B cell (primary cell): ENCODE data around the gene SLC6A12. TPM values are rescaled to one million over a fixed set of nuclear protein-coding genes. Genes with fewer than 3 reads are reported as not detected.

Experiments
- ATAC-seq: fragments of 200-7000 bp; cut with Tn5 transposase; one replicate; pipeline ENCODE4 v1.10.0; 2021; ENCODE audit warnings: low read depth, mild to moderate bottlenecking, moderate number of reproducible peaks, moderate library complexity
- CTCF ChIA-PET: fragments of 350-600 bp; sonication (Branson Sonifier 250); formaldehyde crosslinking; loops from one replicate; lab custom pipeline; 2021; ENCODE audit warnings: antibody characterized with exemption, inconsistent platforms; lab: Charles Lee
- POLR2A ChIA-PET: fragments of 350-600 bp; sonication (Branson Sonifier 250); formaldehyde crosslinking; loops from one replicate; lab custom pipeline; 2021; ENCODE audit warnings: antibody characterized with exemption; lab: Charles Lee
- DNase-seq: peaks from one replicate; pipeline ENCODE4 v3.0.0; 2013
- H2AFZ ChIP-seq: 2 replicates; pipeline ENCODE4 v1.6.1; 2012; ENCODE audit warnings: mild to moderate bottlenecking, low read depth, low read length; ENCODE audit not compliant: insufficient read depth, poor library complexity, severe bottlenecking
- H3K27ac ChIP-seq, 2 donors: 1 replicate in 1 of 2; 2 replicates in 1 of 2; pipeline ENCODE4 v1.5.1; 2012 to 2013; ENCODE audit warnings: low read length in 2 of 2, mild to moderate bottlenecking in 2 of 2, moderate library complexity in 1 of 2
- H3K27me3 ChIP-seq, 4 experiments: fragments of 200-600 bp in 1 of 4; sonication (generic) in 1 of 4; replicated peaks in 1 of 4; 1 replicate in 2 of 4; 2 replicates in 2 of 4; pipeline versions ENCODE4 v1.6.1 to v1.7.0; 2013 to 2016; ENCODE audit warnings: low read length in 3 of 4, mild to moderate bottlenecking in 2 of 4, mixed read lengths in 1 of 4, moderate library complexity in 1 of 4; ENCODE audit not compliant: insufficient read depth in 4 of 4, control insufficient read depth in 3 of 4; ENCODE audit errors: control extremely low read depth in 1 of 4
- H3K36me3 ChIP-seq, 2 experiments: replicated peaks in 1 of 2; 1 replicate in 1 of 2; 2 replicates in 1 of 2; pipeline versions ENCODE4 v1.6.1 to v1.7.1; 2013; ENCODE audit warnings: low read length in 1 of 2; ENCODE audit not compliant: insufficient read depth in 2 of 2, control insufficient read depth in 1 of 2; ENCODE audit errors: control extremely low read depth in 1 of 2, extremely low read depth in 1 of 2
- H3K4me1 ChIP-seq, 2 donors: fragments of 200-600 bp in 1 of 2; sonication (generic) in 1 of 2; 1 replicate in 1 of 2; 2 replicates in 1 of 2; pipeline versions ENCODE4 v1.5.1 to v1.6.1; 2013 to 2017; ENCODE audit warnings: low read length in 2 of 2; ENCODE audit not compliant: control insufficient read depth in 2 of 2, insufficient read depth in 2 of 2
- H3K4me2 ChIP-seq: replicated peaks from 2 replicates; pipeline ENCODE3; 2012; ENCODE audit warnings: mild to moderate bottlenecking, low read depth, low read length; ENCODE audit not compliant: poor library complexity, severe bottlenecking
- H3K4me3 ChIP-seq, 5 experiments: fragments of 200-600 bp in 1 of 5; sonication (generic) in 1 of 5; 1 replicate in 3 of 5; 2 replicates in 2 of 5; pipeline versions ENCODE4 v1.5.1 to v1.7.0; 2011 to 2016; ENCODE audit warnings: low read length in 4 of 5, mild to moderate bottlenecking in 4 of 5, low read depth in 2 of 5, control low read depth in 1 of 5, moderate library complexity in 1 of 5; ENCODE audit not compliant: insufficient read depth in 1 of 5; ENCODE audit errors: control extremely low read depth in 1 of 5, extremely low read depth in 1 of 5
- H3K79me2 ChIP-seq: fragments of 200-600 bp; sonication (generic); one replicate; pipeline ENCODE4 v1.6.0; 2016; ENCODE audit warnings: low read length; ENCODE audit not compliant: control insufficient read depth, insufficient read depth
- H3K9ac ChIP-seq: fragments of 200-600 bp; sonication (generic); 2 replicates; pipeline ENCODE4 v1.6.1; 2017; ENCODE audit warnings: mild to moderate bottlenecking, low read length, moderate library complexity
- H3K9me3 ChIP-seq, 3 donors: one replicate each; pipeline versions ENCODE4 v1.6.1 to v1.7.1; 2013; ENCODE audit warnings: low read length in 2 of 3; ENCODE audit not compliant: control insufficient read depth in 2 of 3, insufficient read depth in 1 of 3; ENCODE audit errors: control extremely low read depth in 1 of 3
- H4K20me1 ChIP-seq: 2 replicates; pipeline ENCODE4 v1.6.0; 2012; ENCODE audit warnings: mild to moderate bottlenecking, low read length; ENCODE audit not compliant: insufficient read depth, control insufficient read depth, poor library complexity, severe bottlenecking
- H3K27ac Mint-ChIP-seq: one replicate; pipeline ENCODE4 v1.8.0; 2021; ENCODE audit warnings: mixed read lengths
- H3K27me3 Mint-ChIP-seq: one replicate; pipeline ENCODE4 v1.8.0; 2021; ENCODE audit warnings: mixed read lengths
- H3K4me1 Mint-ChIP-seq: one replicate; pipeline ENCODE4 v1.8.0; 2021; ENCODE audit warnings: mixed read lengths
- H3K4me3 Mint-ChIP-seq: one replicate; pipeline ENCODE4 v1.8.0; 2021; ENCODE audit warnings: mixed read lengths
- H3K9me3 Mint-ChIP-seq: one replicate; pipeline ENCODE4 v1.8.0; 2022; ENCODE audit warnings: mixed read lengths; ENCODE audit not compliant: insufficient read depth
- CTCF ChIP-seq: fragments of 200-600 bp; IDR thresholded peaks from one replicate; pipeline ENCODE4 v1.8.0; 2022; ENCODE audit warnings: antibody characterized with exemption, mild to moderate bottlenecking
- EZH2 ChIP-seq: IDR thresholded peaks from 2 replicates; pipeline ENCODE4 v1.6.1; 2012; ENCODE audit warnings: borderline replicate concordance, low read depth, mild to moderate bottlenecking, moderate library complexity, low read length; ENCODE audit not compliant: insufficient read depth, poor library complexity, severe bottlenecking
- WGBS: methylation state at CpG from one replicate; pipeline ENCODE4 v1.1.5; 2013; ENCODE audit warnings: missing lambda C conversion rate; ENCODE audit not compliant: insufficient coverage; 5-methylcytosine and 5-hydroxymethylcytosine counted together
- intact Hi-C: fragments of 100-400 bp; cut with micrococcal nuclease; formaldehyde crosslinking; loops from one replicate; pipeline ENCODE4 v1.10.0; 2022
- polyA plus RNA-seq: library from polyadenylated mRNA; depleted of rRNA; stranded (reverse); fragments of >200 nt; gene quantifications from 2 replicates; pipeline ENCODE4 v1.2.3, GENCODE V29; 2012
- total RNA-seq, 2 donors: library from RNA; stranded (reverse); fragments of 120-200 nt in 1 of 2; gene quantifications; 1 replicate in 1 of 2; 2 replicates in 1 of 2; pipeline versions ENCODE4 v1.2.3 to v1.2.4, GENCODE V29; 2013 to 2022

Gene SLC6A12
- total and polyA plus RNA-seq, 2 donors (not counting 1 experiment from before 2014, with no cell fraction given), result 0.06 TPM; not detected in 1

GRCh38 chr12:143964-144649 is 69.8 kb downstream of the SLC6A12 start:
- ATAC-seq, result no peak
- H3K27me3 Mint-ChIP-seq, result peaks cover 29% of the 10 kb centered on the region
- Histone ChIP-seq H4K20me1 (no peaks in the 10 kb centered on the region), H2AFZ (no peak overlapping the region), H3K27me3 (peaks cover 0 to 12% (median 1%) of the 10 kb centered on the region in 4 experiments), H3K9ac (no peak overlapping the region), H3K4me1 (peaks cover 0 to 4% of the 10 kb centered on the region in 2 donors), H3K79me2 (no peaks in the 10 kb centered on the region), H3K36me3 (no peaks in the 10 kb centered on the region), H3K9me3 (peaks cover 0 to 1% (median 0%) of the 10 kb centered on the region in 3 donors), H3K4me3 (no peak overlapping the region), H3K27ac (no peak overlapping the region), H3K4me2 (no peak overlapping the region)
- ChIA-PET CTCF (no interaction called here), POLR2A (no interaction called here)
- no peak for DNase-seq
- peaks cover 4% of the 10 kb centered on the region for H3K4me1 Mint-ChIP-seq
- TF ChIP-seq EZH2, result no peak
- no peak for TF ChIP-seq CTCF
- 71% methylated on average over 16 of the region's 19 CpGs for WGBS
- intact Hi-C loops, result no loop called here
- peak overlapping the region; percentile 8 for H3K4me3 Mint-ChIP-seq
- no peak overlapping the region for H3K27ac Mint-ChIP-seq
- H3K9me3 Mint-ChIP-seq, result no peaks in the 10 kb centered on the region

- H3K9ac ChIP-seq, result no peak overlapping the region
- peaks cover 4% of the 10 kb centered on the region for H3K4me1 Mint-ChIP-seq
- WGBS, result 85% methylated on average over 5 of the region's 5 CpGs
- no peak overlapping the region for H3K27ac Mint-ChIP-seq
- H2AFZ ChIP-seq, result no peak overlapping the region
- H3K27ac ChIP-seq, result no peak overlapping the region
- H3K4me2 ChIP-seq, result no peak overlapping the region
- H3K9me3 ChIP-seq, result peaks cover 0 to 6% (median 0%) of the 10 kb centered on the region in 3 donors
- no peaks in the 10 kb centered on the region for H3K36me3 ChIP-seq
- intact Hi-C loops, result no loop called here
- H3K27me3 Mint-ChIP-seq, result peaks cover 38% of the 10 kb centered on the region
- peaks cover 0 to 4% of the 10 kb centered on the region in 2 donors for H3K4me1 ChIP-seq
- no peak overlapping the region for H3K4me3 Mint-ChIP-seq
- ChIA-PET POLR2A (no interaction called here), CTCF (no interaction called here)
- TF ChIP-seq EZH2 (no peak), CTCF (no peak)
- H3K79me2 ChIP-seq, result no peaks in the 10 kb centered on the region
- no peaks in the 10 kb centered on the region for H3K9me3 Mint-ChIP-seq
- no peaks in the 10 kb centered on the region for H4K20me1 ChIP-seq
- ATAC-seq, result no peak
- peaks cover 0 to 18% (median 1%) of the 10 kb centered on the region in 4 experiments for H3K27me3 ChIP-seq
- no peak for DNase-seq
- H3K4me3 ChIP-seq, result no peak overlapping the region
Measured at GRCh38 chr12:140162-140561, 73.8 kb downstream of the SLC6A12 start.
